Measurements from ENCODE around the gene CD80.

- no peak for TF ChIP-seq EP300 (IDR thresholded peaks at IDR 0.05; ENCODE audit: borderline replicate concordance)
- no peak for TF ChIP-seq TAF1 (IDR thresholded peaks at IDR 0.05; ENCODE audit: low read depth)
- TF ChIP-seq EGR1 (IDR thresholded peaks at IDR 0.05), result no peak
- TF ChIP-seq MAX (IDR thresholded peaks at IDR 0.05), result no peak
- no peak for TF ChIP-seq TCF12 (IDR thresholded peaks at IDR 0.05; ENCODE audit: low read depth)
Observed at GRCh38 chr3:119585856-119586570, 26.6 kb upstream of the CD80 start.

Measured in Ishikawa (cell line).